Ishikawa (cell line): ENCODE data around the gene MBNL3.

ENCODE experiments used
- CEBPB ChIP-seq: IDR thresholded peaks from 2 replicates; pipeline ENCODE4 v1.6.1; 2012
- CREB1 ChIP-seq: IDR thresholded peaks from 2 replicates; pipeline ENCODE4 v1.6.1; 2012; ENCODE audit warnings: low read depth
- EGR1 ChIP-seq: IDR thresholded peaks from 2 replicates; pipeline ENCODE4 v1.6.1; 2012
- EP300 ChIP-seq: IDR thresholded peaks from 2 replicates; pipeline ENCODE4 v1.6.1; 2012; ENCODE audit warnings: borderline replicate concordance
- FOXM1 ChIP-seq: IDR thresholded peaks from 2 replicates; pipeline ENCODE4 v1.6.1; 2012; ENCODE audit warnings: low read depth, borderline replicate concordance
- MAX ChIP-seq: IDR thresholded peaks from 2 replicates; pipeline ENCODE4 v1.6.1; 2012
- NFIC ChIP-seq: IDR thresholded peaks from 2 replicates; pipeline ENCODE4 v1.6.1; 2012
- RAD21 ChIP-seq: IDR thresholded peaks from 2 replicates; pipeline ENCODE4 v1.6.1; 2012; ENCODE audit warnings: low read depth
- TAF1 ChIP-seq: IDR thresholded peaks from 2 replicates; pipeline ENCODE4 v1.6.1; 2012; ENCODE audit warnings: low read depth, mild to moderate bottlenecking
- TCF12 ChIP-seq: IDR thresholded peaks from 2 replicates; pipeline ENCODE4 v1.6.1; 2012; ENCODE audit warnings: low read depth
- TEAD4 ChIP-seq: IDR thresholded peaks from 2 replicates; pipeline ENCODE4 v1.6.1; 2012
- YY1 ChIP-seq: IDR thresholded peaks from 2 replicates; pipeline ENCODE4 v1.6.1; 2012; ENCODE audit warnings: low read depth
- ZBTB7A ChIP-seq: IDR thresholded peaks from 2 replicates; pipeline ENCODE4 v1.6.1; 2012; ENCODE audit warnings: low read depth
- TF ChIP-seq, protein P1 (sequence below): IDR thresholded peaks from 2 replicates; pipeline ENCODE4 v1.6.1; 2012; ENCODE audit warnings: low read depth, mild to moderate bottlenecking
- TF ChIP-seq, protein P2 (sequence below): IDR thresholded peaks from 2 replicates; pipeline ENCODE4 v1.6.1; 2012

MBNL3 gene

DNA sequence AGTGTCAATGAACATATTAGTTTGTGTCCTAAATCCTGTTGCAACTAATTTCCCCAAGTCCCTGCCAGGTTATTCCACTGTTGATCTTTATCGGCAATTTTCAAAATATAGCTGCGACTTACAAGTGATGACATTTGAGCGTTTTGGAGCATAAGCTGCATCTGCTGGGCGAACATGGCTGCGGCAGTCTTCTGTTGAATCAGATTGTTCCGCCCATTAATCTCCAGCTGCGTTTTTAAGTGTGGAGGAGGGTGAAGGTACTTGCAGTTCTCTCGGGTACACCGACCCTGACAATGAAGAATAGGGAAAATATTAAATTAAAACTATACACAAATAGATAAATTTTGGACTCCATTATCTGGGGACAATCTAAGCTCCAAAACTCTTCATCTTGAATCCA, 82.7 kb downstream of the MBNL3 start:
- TF ChIP-seq CREB1 (no peak), TCF12 (no peak), RAD21 (no peak), CEBPB (no peak), FOXM1 (no peak), MAX (no peak), NFIC (no peak), EGR1 (no peak), ZBTB7A (no peak), EP300 (no peak), TAF1 (no peak), TEAD4 (no peak), YY1 (no peak)
- TF ChIP-seq, protein P1, sequence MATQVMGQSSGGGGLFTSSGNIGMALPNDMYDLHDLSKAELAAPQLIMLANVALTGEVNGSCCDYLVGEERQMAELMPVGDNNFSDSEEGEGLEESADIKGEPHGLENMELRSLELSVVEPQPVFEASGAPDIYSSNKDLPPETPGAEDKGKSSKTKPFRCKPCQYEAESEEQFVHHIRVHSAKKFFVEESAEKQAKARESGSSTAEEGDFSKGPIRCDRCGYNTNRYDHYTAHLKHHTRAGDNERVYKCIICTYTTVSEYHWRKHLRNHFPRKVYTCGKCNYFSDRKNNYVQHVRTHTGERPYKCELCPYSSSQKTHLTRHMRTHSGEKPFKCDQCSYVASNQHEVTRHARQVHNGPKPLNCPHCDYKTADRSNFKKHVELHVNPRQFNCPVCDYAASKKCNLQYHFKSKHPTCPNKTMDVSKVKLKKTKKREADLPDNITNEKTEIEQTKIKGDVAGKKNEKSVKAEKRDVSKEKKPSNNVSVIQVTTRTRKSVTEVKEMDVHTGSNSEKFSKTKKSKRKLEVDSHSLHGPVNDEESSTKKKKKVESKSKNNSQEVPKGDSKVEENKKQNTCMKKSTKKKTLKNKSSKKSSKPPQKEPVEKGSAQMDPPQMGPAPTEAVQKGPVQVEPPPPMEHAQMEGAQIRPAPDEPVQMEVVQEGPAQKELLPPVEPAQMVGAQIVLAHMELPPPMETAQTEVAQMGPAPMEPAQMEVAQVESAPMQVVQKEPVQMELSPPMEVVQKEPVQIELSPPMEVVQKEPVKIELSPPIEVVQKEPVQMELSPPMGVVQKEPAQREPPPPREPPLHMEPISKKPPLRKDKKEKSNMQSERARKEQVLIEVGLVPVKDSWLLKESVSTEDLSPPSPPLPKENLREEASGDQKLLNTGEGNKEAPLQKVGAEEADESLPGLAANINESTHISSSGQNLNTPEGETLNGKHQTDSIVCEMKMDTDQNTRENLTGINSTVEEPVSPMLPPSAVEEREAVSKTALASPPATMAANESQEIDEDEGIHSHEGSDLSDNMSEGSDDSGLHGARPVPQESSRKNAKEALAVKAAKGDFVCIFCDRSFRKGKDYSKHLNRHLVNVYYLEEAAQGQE = no peak
- TF ChIP-seq, protein P2, sequence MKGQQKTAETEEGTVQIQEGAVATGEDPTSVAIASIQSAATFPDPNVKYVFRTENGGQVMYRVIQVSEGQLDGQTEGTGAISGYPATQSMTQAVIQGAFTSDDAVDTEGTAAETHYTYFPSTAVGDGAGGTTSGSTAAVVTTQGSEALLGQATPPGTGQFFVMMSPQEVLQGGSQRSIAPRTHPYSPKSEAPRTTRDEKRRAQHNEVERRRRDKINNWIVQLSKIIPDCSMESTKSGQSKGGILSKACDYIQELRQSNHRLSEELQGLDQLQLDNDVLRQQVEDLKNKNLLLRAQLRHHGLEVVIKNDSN = no peak

GRCh38 chrX:132404266-132404665, 84.6 kb downstream of the MBNL3 start:
- TF ChIP-seq TCF12 (no peak), YY1 (no peak), NFIC (no peak), FOXM1 (no peak), CREB1 (no peak), EGR1 (no peak), TEAD4 (no peak)
- TF ChIP-seq, protein P1 = no peak

DNA sequence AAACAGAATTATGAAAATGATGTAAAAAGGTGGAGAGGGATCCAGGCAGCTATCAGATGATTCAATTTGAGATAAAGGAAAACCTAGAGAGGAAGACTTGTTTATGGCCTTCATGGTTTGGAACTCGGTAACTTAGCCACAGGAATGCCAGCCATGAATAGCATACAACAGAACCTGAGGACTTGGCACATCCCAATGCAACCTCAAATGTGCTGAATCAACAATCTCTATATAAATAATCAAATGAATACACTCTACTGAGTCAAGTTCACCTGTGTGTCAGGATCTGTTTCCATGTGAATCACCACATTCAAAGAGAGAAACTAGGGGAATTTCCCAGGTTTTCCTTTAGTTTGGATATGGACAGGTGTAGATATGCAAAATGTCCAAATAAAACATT, 86.9 kb downstream of the MBNL3 start:
- TF ChIP-seq NFIC (no peak), EP300 (no peak), EGR1 (no peak), CREB1 (no peak), YY1 (no peak), CEBPB (no peak)
- TF ChIP-seq, protein P1 = no peak

- TF ChIP-seq EGR1 (no peak), NFIC (no peak), YY1 (no peak), TEAD4 (no peak), TAF1 (no peak), FOXM1 (no peak), EP300 (no peak), RAD21 (no peak), MAX (no peak), ZBTB7A (no peak), CEBPB (no peak), CREB1 (no peak), TCF12 (no peak)
- TF ChIP-seq, protein P1 = no peak
- TF ChIP-seq, protein P2 = no peak
Observed at GRCh38 chrX:132400706-132401105, 88.1 kb downstream of the MBNL3 start.
